ENCODE measurements around the gene KAZALD1.

KAZALD1 gene

DNA sequence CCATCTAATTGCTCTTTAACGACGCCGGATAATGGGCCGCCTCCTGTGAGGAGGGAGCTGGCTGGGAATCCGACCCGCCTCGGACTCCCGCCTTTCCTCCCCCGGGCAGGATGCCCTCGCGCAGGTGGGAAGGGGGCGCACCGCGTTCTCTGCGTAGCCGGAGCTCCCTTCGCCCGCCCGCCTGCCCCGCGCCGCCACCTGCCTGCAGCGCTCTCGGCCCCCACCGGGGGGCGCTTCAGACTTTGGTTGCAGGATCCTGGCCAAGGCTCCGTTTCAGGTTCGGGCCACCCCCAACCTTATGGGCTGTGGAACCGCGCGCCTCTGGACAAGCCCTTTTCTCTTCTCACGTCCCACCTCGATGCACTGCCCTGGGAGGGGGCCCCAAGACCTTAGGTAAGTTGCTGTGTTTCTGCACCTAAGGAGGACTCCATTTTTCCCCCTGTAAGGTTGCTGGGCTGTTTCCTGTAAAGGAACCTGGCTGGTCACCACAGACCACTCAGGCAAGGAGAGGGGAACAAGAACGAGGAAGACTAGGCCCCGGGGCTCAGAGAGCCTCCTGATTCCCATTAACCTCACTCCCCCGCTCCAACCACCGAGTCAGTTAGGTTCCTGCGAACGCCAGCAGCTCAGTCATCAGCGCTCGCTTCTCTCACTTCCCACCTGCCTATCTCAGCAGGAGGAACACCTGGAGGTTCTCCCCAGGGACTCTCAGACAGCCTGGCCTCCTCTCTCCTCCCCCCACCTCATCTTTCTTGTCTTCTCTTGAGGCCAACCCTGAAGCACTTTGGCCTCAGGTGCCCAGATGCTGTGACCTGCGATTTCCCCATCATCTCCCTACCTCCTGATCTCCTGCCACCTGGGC is 11.3 kb upstream of the KAZALD1 start:
- DNase-seq: peak; percentile 56 to 60

GRCh38 chr10:101052285-101052684 is 9.5 kb upstream of the KAZALD1 start:
- no peak for DNase-seq

- DNase-seq: no peak
Observed at GRCh38 chr10:101053516-101053915, 8.3 kb upstream of the KAZALD1 start.

- no peak for DNase-seq
Observed at GRCh38 chr10:101054351-101054750, 7.4 kb upstream of the KAZALD1 start.

DNA sequence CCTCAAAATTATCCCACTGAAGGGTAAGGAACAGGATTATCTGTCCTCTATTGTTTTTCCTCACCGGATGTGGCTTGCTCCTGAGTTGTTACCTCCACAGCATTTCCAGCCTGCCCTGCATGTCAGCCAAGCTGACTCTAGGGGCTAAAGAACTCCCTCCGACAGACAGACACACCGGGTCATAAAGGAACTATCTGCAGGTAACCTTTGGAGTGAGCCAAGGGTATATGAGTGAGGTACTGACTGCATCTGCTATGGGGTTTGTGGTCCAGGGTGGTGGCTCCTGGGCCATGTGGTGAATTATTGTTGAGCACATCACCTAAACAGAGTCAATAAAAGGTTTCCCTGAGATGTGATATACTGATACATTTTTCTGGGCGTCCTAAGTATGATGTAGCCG is 6.9 kb upstream of the KAZALD1 start:
- no peak for DNase-seq

GRCh38 chr10:101055411-101055810 is 6.4 kb upstream of the KAZALD1 start:
- DNase-seq: no peak

DNA sequence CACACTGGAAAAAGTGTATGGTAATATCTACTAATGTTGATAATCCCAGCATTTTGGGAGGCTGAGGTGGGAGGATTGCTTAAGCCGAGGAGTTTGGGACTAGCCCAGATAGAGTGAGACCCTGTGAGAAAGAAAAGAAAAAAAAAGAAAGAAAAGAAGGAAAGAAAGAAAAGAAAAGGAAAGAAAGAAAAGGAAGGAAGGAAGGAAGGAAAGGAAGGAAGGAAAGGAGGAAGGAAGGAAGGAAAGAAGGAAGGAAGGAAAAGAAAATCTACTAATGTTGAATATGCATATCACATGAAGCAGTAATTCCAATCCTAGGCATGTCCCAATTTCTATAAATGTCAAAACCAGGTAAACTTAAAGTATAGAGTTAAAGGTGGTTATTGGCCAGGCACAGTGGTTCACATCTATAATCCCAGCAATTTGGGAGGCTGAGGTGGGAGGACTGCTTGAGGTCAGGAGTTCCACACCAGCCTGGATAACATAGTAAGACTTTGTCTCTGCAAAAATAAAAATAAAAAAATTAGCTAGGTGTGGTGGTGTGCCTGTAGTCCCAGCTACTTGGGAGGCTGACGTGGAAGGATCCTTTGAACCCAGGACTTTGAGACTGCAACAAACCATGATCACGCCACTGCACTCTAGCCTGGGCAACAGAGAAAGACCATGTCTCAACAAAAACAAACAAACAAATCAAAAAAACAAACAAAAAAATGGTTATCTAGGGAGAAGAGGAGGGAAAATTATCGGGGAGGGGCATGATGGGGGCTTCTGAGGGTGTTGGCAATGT is 5.2 kb upstream of the KAZALD1 start:
- DNase-seq: no peak

GRCh38 chr10:101060036-101060950 is 1.5 kb upstream of the KAZALD1 start:
- DNase-seq: peak; percentile 94 to 97

DNA sequence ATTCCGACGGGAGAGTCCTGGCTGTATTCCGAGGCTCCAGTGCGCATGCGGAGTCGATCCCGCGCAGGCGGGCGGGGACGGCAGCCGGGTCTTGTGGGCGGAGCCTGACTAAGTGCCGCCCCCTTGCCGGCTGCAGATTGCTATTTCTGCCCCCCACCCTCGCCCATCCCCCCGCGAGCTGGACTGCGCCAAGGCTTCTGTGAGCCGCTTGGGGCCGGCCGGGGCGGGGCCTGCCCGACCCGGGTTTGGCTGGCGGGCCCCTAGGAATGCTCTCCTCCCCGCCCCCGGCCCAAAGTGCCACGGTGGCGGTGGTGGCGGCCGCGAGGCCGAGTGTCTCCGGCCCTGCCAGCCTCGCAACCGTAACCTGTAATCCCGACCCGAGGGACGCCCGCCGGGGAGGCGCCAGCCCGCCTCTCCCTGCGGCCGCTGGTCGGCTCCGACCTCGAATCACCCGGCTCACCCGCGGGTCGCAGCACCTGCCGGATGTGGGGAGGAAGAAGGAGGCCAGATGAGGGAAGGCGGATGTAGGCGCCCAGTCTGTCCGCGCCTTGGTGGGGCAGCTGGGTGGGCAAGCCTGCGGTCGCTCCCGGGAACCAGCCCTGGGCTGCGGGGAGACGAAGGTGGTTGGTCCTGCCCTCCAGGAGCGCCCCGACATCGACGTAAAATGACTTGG is 702 bp upstream of the KAZALD1 start:
- peak; percentile 82 to 87 for DNase-seq

- peak; percentile 28 to 44 for DNase-seq
Observed at GRCh38 chr10:101062232-101063049, 652 bp downstream of the KAZALD1 start.

GRCh38 chr10:101063050-101063525 is 1.3 kb downstream of the KAZALD1 start:
- DNase-seq: peak in 1 of 2 donors; percentile 42

- no peak for DNase-seq
Observed at GRCh38 chr10:101063548-101064414, 2.0 kb downstream of the KAZALD1 start.

GRCh38 chr10:101064415-101065030 is 2.7 kb downstream of the KAZALD1 start:
- no peak for DNase-seq

DNA sequence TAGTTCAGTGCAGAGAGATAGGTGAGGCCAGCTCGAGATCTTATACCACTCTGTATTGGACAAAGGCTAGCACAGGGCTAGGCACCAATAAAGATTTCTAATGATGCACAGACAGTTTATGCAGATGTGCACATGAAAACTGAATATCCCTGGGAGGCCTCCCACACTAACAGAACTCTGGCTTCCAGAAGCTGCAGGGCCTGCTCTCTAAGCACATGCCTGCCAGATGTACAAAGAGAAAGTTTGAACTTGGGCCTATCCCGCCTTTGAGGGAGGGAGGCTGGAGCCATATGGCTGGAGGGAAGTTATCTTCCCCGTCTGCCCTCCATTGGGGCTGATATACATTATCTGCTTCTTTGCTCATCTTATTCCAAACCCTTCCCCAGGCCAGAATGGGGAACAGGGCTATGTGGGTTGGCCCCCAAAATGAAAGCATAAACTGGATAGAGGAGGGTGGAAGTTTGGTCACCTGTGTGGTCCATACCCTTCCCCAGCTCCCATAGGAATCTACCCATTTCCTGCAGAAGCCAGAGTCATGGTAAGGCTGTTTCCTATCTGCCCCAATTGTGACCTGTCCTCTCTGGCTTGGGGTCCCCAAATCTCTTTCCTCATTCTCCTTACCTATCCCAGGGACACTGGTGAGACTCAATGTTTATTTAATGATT is 3.8 kb downstream of the KAZALD1 start:
- no peak for DNase-seq

- DNase-seq: peak; percentile 80 to 87
Observed at GRCh38 chr10:101066146-101066895, 4.5 kb downstream of the KAZALD1 start.

GRCh38 chr10:101066896-101067355 is 5.1 kb downstream of the KAZALD1 start:
- no peak for DNase-seq

GRCh38 chr10:101067356-101068083 is 5.7 kb downstream of the KAZALD1 start:
- peak; percentile 79 to 87 for DNase-seq
